Measurements from ENCODE around the gene GBX2. TPM values are rescaled to one million over a fixed set of nuclear protein-coding genes. Genes with fewer than 3 reads are reported as not detected.

The GBX2 gene
- total and polyA plus RNA-seq, 2 of the 13 experiments (the other 11 are each of a cell fraction or from before 2014, with no cell fraction given), result not detected

DNA sequence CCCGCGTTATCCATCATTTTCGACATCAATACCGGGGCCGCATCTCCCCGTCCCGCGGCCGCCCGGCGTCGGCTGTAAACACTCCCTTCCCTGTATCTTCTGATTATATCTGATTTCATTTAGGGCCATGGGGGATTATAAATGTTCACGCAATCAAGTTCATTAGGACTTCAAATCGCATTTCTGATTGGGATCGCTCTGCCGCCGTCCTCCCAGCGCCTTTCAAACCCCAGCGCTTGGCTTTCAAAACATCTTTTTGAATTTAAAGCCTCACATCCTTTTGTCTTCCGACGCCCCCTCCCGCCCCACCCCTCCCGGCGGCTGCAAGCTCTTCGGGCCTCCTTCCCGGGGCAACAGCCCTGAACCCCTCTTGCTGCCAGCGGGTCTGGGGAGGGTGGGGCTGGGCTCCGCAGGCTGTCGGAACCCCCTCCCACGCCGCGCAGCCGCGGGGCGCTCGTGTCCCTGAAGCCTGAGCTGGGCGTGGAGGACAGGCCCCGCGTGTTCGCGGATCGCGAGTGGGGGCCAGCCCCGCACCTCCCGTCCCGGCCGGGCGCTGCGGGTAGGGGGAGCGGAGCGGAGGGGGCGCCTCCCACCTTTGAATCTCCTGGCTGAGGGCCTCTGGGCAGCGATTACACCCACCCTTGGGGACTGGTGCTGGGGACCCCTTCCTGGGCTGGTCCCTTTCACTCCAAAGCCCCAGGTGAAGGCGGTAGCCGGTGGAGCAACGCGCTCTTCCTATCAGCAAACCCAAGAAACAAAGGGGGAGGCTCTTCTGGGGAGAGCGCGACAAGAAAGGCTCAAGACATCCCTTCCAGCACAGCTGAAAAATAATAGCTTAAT is 11.3 kb upstream of the GBX2 start:
- no peaks in the 10 kb centered on the region; the same call in 1 of the 2 replicates for H4K20me1 ChIP-seq (ENCODE audit: insufficient read depth, low read length)
- WGBS (ENCODE audit: low lambda C conversion rate), result 43% methylated on average over 43 of the region's 59 CpGs
- H3K9me3 ChIP-seq (ENCODE audit: low read length), result no peaks in the 10 kb centered on the region
- DNase-seq (ENCODE audit: low spot score) (no peak), FAIRE-seq (no peak), ATAC-seq (no peak)
- no peak overlapping the region for H2AFZ ChIP-seq (ENCODE audit: low read length)
- peak overlapping the region in 1 of 3 experiments; percentile 13; a peak in 1 of 6 replicates for H3K4me3 ChIP-seq (replicated peaks in 1 of 3; ENCODE audit: insufficient read depth in 1 of 3, low read depth in 2 of 3, low read length in 3 of 3)
- no peaks in the 10 kb centered on the region for H3K79me2 ChIP-seq (ENCODE audit: insufficient read depth, low read length)
- no peak overlapping the region for H3K9ac ChIP-seq (ENCODE audit: insufficient read depth, low read depth, low read length)
- 0 out of 2 replicates have a peak, but pooled peaks cover 9% of the 10 kb centered on the region for H3K4me1 ChIP-seq (ENCODE audit: insufficient read depth, low read length)
- BruUV-seq (replicated peaks), result no TSS peak
- in situ Hi-C loops (cut with HindIII; ENCODE audit: extremely low pct_ligation_motif_present, low pct_unique_long_range_greater_than_20kb) (loop anchor here (5.0 kb wide), 1 partner anchor 402 kb away; no protein-coding TSS in a partner anchor), intact Hi-C loops (cut with micrococcal nuclease; ENCODE audit: unreplicated experiment) (no loop called here)
- peak overlapping the region; percentile 76 for H3K4me2 ChIP-seq (ENCODE audit: low read depth, low read length)
- ChIA-PET POLR2A (no interaction called here), CTCF (ENCODE audit: low intra/inter-chr PET ratio, low total read pairs) (interaction anchor here (2.2 to 3.6 kb wide), 2 partner anchors 243 to 400 kb away, joined by 18 to 39 read pairs; no protein-coding TSS in a partner anchor)
- no peaks in the 10 kb centered on the region for H3K36me3 ChIP-seq (replicated peaks in 1 of 2; ENCODE audit: control insufficient read depth in 1 of 2, insufficient read depth in 2 of 2, low read length in 2 of 2)
- no peak overlapping the region for H3K27ac ChIP-seq (ENCODE audit: extremely low read length, insufficient read depth, low read length)
- H3K27me3 ChIP-seq (ENCODE audit: control insufficient read depth in 1 of 2, insufficient read depth in 2 of 2, low read length in 2 of 2), result peaks cover 4 to 49% of the 10 kb centered on the region in 2 experiments; a peak in 4 of 5 replicates
- TF ChIP-seq SRSF9 (IDR thresholded peaks at IDR 0.05; ENCODE audit: borderline replicate concordance, insufficient read depth, low read depth, low read length, poor library complexity, severe bottlenecking) (no peak), CBFB (CRISPR knock-in tag; IDR thresholded peaks at IDR 0.05) (no peak), ZBTB33 (CRISPR knock-in tag; IDR thresholded peaks at IDR 0.05) (0 out of 2 replicates have a peak, but pooled peaks have one; percentile 13), MEF2D (CRISPR knock-in tag; IDR thresholded peaks at IDR 0.05) (no peak), ZNF687 (CRISPR knock-in tag; IDR thresholded peaks at IDR 0.05) (0 out of 2 replicates have a peak, but pooled peaks have one; percentile 22), ZSCAN25 (CRISPR knock-in tag; IDR thresholded peaks at IDR 0.05) (0 out of 2 replicates have a peak, but pooled peaks have one; percentile 17), ARID2 (CRISPR knock-in tag; IDR thresholded peaks at IDR 0.05; ENCODE audit: borderline replicate concordance) (0 out of 2 replicates have a peak, but pooled peaks have one; percentile 5)
- TF ChIP-seq, protein P1, sequence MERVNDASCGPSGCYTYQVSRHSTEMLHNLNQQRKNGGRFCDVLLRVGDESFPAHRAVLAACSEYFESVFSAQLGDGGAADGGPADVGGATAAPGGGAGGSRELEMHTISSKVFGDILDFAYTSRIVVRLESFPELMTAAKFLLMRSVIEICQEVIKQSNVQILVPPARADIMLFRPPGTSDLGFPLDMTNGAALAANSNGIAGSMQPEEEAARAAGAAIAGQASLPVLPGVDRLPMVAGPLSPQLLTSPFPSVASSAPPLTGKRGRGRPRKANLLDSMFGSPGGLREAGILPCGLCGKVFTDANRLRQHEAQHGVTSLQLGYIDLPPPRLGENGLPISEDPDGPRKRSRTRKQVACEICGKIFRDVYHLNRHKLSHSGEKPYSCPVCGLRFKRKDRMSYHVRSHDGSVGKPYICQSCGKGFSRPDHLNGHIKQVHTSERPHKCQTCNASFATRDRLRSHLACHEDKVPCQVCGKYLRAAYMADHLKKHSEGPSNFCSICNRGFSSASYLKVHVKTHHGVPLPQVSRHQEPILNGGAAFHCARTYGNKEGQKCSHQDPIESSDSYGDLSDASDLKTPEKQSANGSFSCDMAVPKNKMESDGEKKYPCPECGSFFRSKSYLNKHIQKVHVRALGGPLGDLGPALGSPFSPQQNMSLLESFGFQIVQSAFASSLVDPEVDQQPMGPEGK (CRISPR knock-in tag; IDR thresholded peaks at IDR 0.05), result peak; percentile 18; the same call in 1 of the 2 replicates
- TF ChIP-seq, protein P2, sequence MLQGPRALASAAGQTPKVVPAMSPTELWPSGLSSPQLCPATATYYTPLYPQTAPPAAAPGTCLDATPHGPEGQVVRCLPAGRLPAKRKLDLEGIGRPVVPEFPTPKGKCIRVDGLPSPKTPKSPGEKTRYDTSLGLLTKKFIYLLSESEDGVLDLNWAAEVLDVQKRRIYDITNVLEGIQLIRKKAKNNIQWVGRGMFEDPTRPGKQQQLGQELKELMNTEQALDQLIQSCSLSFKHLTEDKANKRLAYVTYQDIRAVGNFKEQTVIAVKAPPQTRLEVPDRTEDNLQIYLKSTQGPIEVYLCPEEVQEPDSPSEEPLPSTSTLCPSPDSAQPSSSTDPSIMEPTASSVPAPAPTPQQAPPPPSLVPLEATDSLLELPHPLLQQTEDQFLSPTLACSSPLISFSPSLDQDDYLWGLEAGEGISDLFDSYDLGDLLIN (CRISPR knock-in tag; IDR thresholded peaks at IDR 0.05; ENCODE audit: borderline replicate concordance), result no peak
- TF ChIP-seq, protein P3, sequence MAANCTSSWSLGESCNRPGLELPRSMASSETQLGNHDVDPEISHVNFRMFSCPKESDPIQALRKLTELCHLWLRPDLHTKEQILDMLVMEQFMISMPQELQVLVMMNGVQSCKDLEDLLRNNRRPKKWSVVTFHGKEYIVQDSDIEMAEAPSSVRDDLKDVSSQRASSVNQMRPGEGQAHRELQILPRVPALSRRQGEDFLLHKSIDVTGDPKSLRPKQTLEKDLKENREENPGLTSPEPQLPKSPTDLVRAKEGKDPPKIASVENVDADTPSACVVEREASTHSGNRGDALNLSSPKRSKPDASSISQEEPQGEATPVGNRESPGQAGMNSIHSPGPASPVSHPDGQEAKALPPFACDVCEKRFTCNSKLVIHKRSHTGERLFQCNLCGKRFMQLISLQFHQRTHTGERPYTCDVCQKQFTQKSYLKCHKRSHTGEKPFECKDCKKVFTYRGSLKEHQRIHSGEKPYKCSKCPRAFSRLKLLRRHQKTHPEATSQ (CRISPR knock-in tag; IDR thresholded peaks at IDR 0.05; ENCODE audit: borderline replicate concordance), result no peak
